Measurements from ENCODE around the gene NDUFC1.
A peak's percentile ranks its signal among the peaks of the same experiment; 100 is the strongest.
"Not testable (repeated sequence)": the region's sequence is repeated elsewhere in the genome, so short reads cannot be mapped to it uniquely, and the experiment has no call there.

The NDUFC1 gene

DNA sequence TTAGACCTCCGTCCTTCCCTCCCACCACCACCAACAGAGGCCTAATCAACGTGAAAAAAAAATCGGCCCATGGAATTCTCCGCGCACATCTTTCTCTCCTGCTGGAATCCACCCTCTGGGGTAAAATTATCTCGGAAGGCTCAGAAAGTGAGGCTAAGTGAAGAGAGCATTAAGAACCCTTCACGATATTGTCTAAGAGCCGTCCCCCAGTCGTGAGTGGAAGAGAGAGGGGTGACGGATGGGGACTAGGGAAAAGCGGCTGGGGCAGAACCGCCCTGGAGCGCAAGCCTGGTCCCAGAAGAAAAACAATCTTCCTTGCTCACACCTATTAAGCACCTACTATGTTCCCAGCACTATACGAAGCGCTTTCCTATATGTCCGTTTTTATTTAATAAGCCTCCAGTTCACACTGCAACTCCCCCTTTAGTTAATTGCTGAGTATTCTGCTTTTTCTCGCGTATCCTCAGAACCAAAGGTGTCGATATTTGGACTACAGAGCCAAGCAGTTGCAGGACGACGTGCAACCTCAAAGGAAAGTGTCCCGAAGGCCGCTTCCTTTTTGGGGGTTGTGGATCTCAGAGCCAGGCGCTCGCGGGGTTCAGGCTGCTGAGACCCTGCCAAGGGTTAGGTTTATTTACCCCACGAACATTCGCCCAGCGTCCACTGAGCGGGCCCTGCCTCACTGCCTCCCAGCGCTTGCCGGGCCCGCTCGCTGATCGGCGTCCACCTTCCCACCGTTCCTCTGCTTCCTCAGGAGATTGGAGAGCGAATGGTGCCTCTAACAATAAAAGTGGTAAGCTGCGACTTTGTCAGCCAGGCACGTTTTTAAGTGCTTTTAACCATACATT is 23.1 kb downstream of the NDUFC1 start:
- ATAC-seq (no peak), DNase-seq (peak; percentile 13)
- no peaks in the 10 kb centered on the region for H3K9me3 Mint-ChIP-seq
- H3K4me3 Mint-ChIP-seq = peak overlapping the region; percentile 71
- H3K27me3 Mint-ChIP-seq = peaks cover 49% of the 10 kb centered on the region
- no peak overlapping the region for H3K27ac Mint-ChIP-seq
- H3K36me3 Mint-ChIP-seq (ENCODE audit: low read depth) = no peaks in the 10 kb centered on the region
- H3K4me1 Mint-ChIP-seq = peaks cover 17% of the 10 kb centered on the region

DNA sequence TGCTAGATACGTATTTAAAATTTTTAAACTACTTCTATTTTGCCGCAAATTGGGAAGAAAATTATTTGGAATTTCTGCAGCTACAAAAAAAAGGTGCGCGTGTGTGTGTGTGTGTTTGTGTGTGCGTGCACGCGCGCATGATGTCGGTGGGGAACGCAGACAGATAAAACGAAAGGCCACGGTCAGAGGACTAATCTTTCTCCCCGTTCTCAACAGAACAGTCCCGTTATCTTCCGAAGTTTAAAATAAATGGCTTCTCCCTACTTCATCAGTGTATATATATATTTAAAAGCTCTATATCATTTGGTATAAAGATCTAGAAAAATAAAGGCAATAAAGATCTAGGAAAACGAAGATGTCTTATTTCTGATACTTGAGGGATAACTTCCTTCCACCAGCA is 23.8 kb downstream of the NDUFC1 start:
- no peak for DNase-seq

DNA sequence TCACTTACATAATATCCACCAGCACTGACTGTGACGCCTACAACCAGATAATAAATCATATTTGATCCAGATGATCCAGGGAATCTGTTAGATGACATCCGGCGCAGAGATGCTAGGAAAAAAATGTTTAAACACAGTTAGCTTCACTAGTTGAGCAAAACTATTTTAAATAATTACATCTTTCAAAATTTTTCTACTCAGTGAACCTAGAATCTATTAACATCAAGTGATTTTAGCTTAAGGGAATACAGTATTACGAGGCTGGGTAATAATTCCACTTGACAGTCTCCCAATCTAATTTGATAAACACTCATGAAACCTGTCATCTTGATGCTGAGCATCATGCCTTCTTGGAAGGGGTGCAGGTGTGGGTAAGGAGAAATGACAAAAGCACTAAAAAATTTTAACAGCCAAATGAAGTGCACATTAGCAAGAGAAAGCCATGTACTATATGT is 27.0 kb downstream of the NDUFC1 start:
- DNase-seq = no peak
- H3K4me3 Mint-ChIP-seq = no peak overlapping the region
- peaks cover 17% of the 10 kb centered on the region for H3K4me1 Mint-ChIP-seq
- no peak overlapping the region for H3K27ac Mint-ChIP-seq
- no peaks in the 10 kb centered on the region for H3K36me3 Mint-ChIP-seq (ENCODE audit: low read depth)
- H3K9me3 Mint-ChIP-seq = no peaks in the 10 kb centered on the region
- peaks cover 41% of the 10 kb centered on the region for H3K27me3 Mint-ChIP-seq
- no peak for ATAC-seq

More for the DNA sequence above, 23.8 kb downstream of the NDUFC1 start:
- H3K36me3 Mint-ChIP-seq (ENCODE audit: low read depth) = no peaks in the 10 kb centered on the region
- H3K27me3 Mint-ChIP-seq = peaks cover 49% of the 10 kb centered on the region
- H3K27ac Mint-ChIP-seq = no peak overlapping the region
- H3K4me1 Mint-ChIP-seq = peaks cover 17% of the 10 kb centered on the region
- peak overlapping the region; percentile 71 for H3K4me3 Mint-ChIP-seq
- ATAC-seq = no peak
- no peaks in the 10 kb centered on the region for H3K9me3 Mint-ChIP-seq

GRCh38 chr4:139274790-139275189 is 27.5 kb downstream of the NDUFC1 start:
- H3K27ac Mint-ChIP-seq = no peak overlapping the region
- peaks cover 36% of the 10 kb centered on the region for H3K27me3 Mint-ChIP-seq
- ATAC-seq (no peak), DNase-seq (no peak)
- H3K36me3 Mint-ChIP-seq (ENCODE audit: low read depth) = no peaks in the 10 kb centered on the region
- no peak overlapping the region for H3K4me3 Mint-ChIP-seq
- peaks cover 15% of the 10 kb centered on the region for H3K4me1 Mint-ChIP-seq
- H3K9me3 Mint-ChIP-seq = no peaks in the 10 kb centered on the region

DNA sequence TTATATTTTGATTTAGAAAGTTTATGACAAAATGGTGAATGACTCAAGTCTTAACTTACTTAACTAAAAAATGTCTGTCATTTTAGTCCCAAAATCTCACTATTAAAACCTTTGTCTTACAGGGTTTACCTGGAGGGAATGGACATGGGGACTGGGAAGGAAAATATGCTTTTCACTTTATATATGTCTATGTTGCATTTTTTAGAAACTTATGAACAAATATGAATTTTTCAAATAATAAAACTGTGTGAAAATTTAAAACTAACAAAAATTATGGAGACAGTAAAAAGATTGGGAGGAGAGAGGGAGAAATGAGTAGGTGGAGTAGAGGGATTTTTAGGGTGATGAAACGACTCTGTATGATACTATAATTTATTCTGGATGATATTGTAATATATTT is 28.4 kb downstream of the NDUFC1 start:
- Mint-ChIP-seq H3K36me3 (ENCODE audit: low read depth) (no peaks in the 10 kb centered on the region), H3K4me3 (no peak overlapping the region)

DNA sequence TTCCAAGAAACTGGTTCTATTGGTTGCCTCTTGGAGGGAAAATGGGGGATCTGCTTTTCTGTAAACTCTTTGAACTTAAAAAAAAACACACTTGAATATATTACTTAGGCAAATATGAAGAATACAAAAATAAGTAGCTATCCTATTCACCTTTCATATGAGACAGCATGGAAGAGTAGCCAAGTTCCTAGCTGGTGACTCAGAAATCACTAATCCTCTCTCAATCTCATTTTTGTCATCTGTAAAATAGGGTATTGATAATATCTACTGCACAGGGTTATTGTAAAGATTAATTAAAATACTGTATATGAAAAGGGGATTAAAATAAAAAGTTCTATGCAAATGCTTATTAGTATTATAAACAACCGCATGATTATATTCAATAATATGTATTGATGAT is 35.0 kb downstream of the NDUFC1 start:
- Mint-ChIP-seq H3K4me3 (peak overlapping the region; percentile 67), H3K4me1 (peaks cover 24% of the 10 kb centered on the region), H3K9me3 (no peaks in the 10 kb centered on the region), H3K27ac (peak overlapping the region; percentile 83), H3K27me3 (peaks cover 1% of the 10 kb centered on the region), H3K36me3 (ENCODE audit: low read depth) (no peaks in the 10 kb centered on the region)
- DNase-seq = no peak
- ATAC-seq = no peak

More for the DNA sequence above, 28.4 kb downstream of the NDUFC1 start:
- Mint-ChIP-seq H3K9me3 (no peaks in the 10 kb centered on the region), H3K4me1 (peaks cover 5% of the 10 kb centered on the region), H3K27me3 (peaks cover 28% of the 10 kb centered on the region), H3K27ac (no peak overlapping the region)
- ATAC-seq (no peak), DNase-seq (no peak)

- no peaks in the 10 kb centered on the region for H3K9me3 Mint-ChIP-seq
- peaks cover 2% of the 10 kb centered on the region for H3K27me3 Mint-ChIP-seq
- peak; percentile 98 for ATAC-seq
- peak; percentile 79 for DNase-seq
- H3K27ac Mint-ChIP-seq = peak overlapping the region; percentile 83
- H3K4me3 Mint-ChIP-seq = peak overlapping the region; percentile 67
- H3K4me1 Mint-ChIP-seq = peaks cover 24% of the 10 kb centered on the region
- no peaks in the 10 kb centered on the region for H3K36me3 Mint-ChIP-seq (ENCODE audit: low read depth)
These were observed 35.6 kb downstream of the NDUFC1 start for GRCh38 chr4:139266583-139267257.

DNA sequence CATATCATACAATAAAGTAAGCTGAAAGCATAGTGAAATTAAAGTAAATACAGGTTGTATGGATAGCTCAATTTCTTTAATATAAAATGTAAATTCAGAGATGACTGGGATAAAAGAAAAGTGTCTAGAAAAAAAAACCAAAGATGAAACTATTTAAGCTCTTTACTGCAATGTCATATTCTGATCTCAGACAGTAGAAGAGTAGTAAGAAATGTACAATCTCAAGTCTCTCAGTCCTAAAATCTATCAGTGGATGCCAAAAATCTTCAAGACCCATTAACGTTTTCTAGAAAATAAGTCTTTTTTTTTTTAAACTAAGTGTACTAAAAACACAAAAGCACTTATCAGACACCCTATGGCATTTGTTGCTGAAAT is 36.1 kb downstream of the NDUFC1 start:
- Mint-ChIP-seq H3K27ac (peak overlapping the region; percentile 83), H3K9me3 (no peaks in the 10 kb centered on the region), H3K4me3 (peak overlapping the region; percentile 67), H3K36me3 (ENCODE audit: low read depth) (no peaks in the 10 kb centered on the region), H3K27me3 (peaks cover 3% of the 10 kb centered on the region), H3K4me1 (peaks cover 24% of the 10 kb centered on the region)
- ATAC-seq (no peak), DNase-seq (no peak)

DNA sequence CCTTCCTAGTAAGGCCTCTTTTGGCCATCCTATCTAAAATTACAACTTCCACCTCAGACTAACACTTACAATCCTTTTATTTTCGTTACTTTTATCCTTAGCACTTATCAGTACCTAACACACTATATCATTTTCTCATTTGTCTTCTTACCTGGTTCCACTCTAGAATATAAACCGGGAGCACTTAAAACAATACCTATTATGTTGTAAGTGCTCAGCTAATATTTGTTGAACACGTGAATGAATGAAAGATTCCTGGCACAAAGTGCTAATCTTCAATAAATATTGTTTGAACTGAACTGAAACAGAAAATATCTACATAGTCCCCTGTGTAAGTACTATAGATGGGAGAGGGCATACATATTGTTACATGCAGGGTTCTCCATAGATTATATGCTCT is 36.6 kb downstream of the NDUFC1 start:
- ATAC-seq (no peak), DNase-seq (no peak)
- Mint-ChIP-seq H3K4me3 (no peak overlapping the region), H3K4me1 (peaks cover 24% of the 10 kb centered on the region), H3K9me3 (no peaks in the 10 kb centered on the region), H3K27me3 (peaks cover 3% of the 10 kb centered on the region), H3K36me3 (ENCODE audit: low read depth) (no peaks in the 10 kb centered on the region), H3K27ac (no peak overlapping the region)

DNA sequence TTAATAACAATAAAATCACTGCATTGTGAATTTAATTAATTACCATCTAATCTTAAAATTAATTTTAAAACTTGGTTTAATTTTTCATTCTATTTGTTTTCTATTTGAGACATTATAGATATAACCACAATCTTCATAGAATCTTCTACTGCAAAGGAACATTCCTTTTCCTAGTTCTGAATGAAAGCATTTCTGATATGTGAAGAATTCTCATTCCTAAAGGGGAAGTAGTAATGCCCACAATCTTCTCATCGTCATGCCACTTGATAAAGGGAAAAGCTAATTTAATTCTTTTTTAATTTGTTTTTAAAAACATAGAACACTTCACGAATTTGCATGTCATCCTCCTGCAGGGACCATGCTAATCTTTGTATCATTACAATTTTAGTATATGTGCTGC is 45.9 kb downstream of the NDUFC1 start:
- DNase-seq = no peak
- ATAC-seq = no peak
- H3K27ac Mint-ChIP-seq = no peak overlapping the region
- H3K36me3 Mint-ChIP-seq (ENCODE audit: low read depth) = no peaks in the 10 kb centered on the region
- H3K4me1 Mint-ChIP-seq = no peaks in the 10 kb centered on the region
- no peak overlapping the region for H3K4me3 Mint-ChIP-seq
- H3K9me3 Mint-ChIP-seq = no peaks in the 10 kb centered on the region
- H3K27me3 Mint-ChIP-seq = no peaks in the 10 kb centered on the region

DNA sequence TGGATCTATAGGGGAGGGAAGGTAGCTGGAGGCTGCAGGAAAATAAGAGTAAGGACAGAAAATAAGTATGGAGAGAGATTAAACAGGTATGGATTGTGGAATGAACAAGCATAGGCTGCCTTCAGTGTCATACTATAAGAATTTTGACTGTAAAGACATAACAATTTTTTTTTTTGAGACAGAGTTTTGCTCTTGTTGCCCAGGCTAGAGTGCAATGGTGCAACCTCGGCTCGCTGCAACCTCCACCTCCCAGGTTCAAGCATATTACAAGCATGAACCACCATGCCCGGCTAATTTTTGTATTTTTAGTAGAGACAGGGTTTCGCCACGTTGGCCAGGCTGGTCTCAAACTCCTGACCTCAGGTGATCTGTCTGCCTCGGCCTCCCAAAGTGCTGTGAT is 46.7 kb downstream of the NDUFC1 start:
- not testable (repeated sequence) for DNase-seq; H3K27me3 Mint-ChIP-seq; H3K36me3 Mint-ChIP-seq (ENCODE audit: low read depth); H3K4me3 Mint-ChIP-seq; ATAC-seq; H3K27ac Mint-ChIP-seq; H3K4me1 Mint-ChIP-seq; H3K9me3 Mint-ChIP-seq

- Mint-ChIP-seq H3K27ac (no peak overlapping the region), H3K4me3 (no peak overlapping the region), H3K9me3 (no peaks in the 10 kb centered on the region), H3K27me3 (no peaks in the 10 kb centered on the region), H3K4me1 (no peaks in the 10 kb centered on the region), H3K36me3 (ENCODE audit: low read depth) (no peaks in the 10 kb centered on the region)
- DNase-seq (no peak), ATAC-seq (no peak)
These were observed 48.6 kb downstream of the NDUFC1 start for GRCh38 chr4:139253713-139254112.

GRCh38 chr4:139253046-139253445 is 49.2 kb downstream of the NDUFC1 start:
- Mint-ChIP-seq H3K36me3 (ENCODE audit: low read depth) (no peaks in the 10 kb centered on the region), H3K4me3 (no peak overlapping the region), H3K27ac (no peak overlapping the region), H3K9me3 (no peaks in the 10 kb centered on the region), H3K27me3 (no peaks in the 10 kb centered on the region), H3K4me1 (no peaks in the 10 kb centered on the region)
- DNase-seq = no peak
- no peak for ATAC-seq

- no peak overlapping the region for H3K4me3 Mint-ChIP-seq
- DNase-seq = no peak
- no peaks in the 10 kb centered on the region for H3K36me3 Mint-ChIP-seq (ENCODE audit: low read depth)
- no peaks in the 10 kb centered on the region for H3K9me3 Mint-ChIP-seq
- H3K27me3 Mint-ChIP-seq = no peaks in the 10 kb centered on the region
- ATAC-seq = no peak
- no peaks in the 10 kb centered on the region for H3K4me1 Mint-ChIP-seq
- H3K27ac Mint-ChIP-seq = no peak overlapping the region
These were observed 54.5 kb downstream of the NDUFC1 start for GRCh38 chr4:139247700-139248238.

GRCh38 chr4:139247241-139247640 is 55.0 kb downstream of the NDUFC1 start:
- H3K27ac Mint-ChIP-seq = no peak overlapping the region
- H3K4me3 Mint-ChIP-seq = no peak overlapping the region
- no peaks in the 10 kb centered on the region for H3K9me3 Mint-ChIP-seq
- H3K27me3 Mint-ChIP-seq = no peaks in the 10 kb centered on the region
- DNase-seq (no peak), ATAC-seq (no peak)
- H3K4me1 Mint-ChIP-seq = no peaks in the 10 kb centered on the region
- H3K36me3 Mint-ChIP-seq (ENCODE audit: low read depth) = no peaks in the 10 kb centered on the region

Data from activated naive CD8-positive, alpha-beta T cell treated with anti-CD3 and anti-CD28 coated beads, Interleukin-2, amount 50 U/mL, for 24 hours (primary cell).